Daoy (cell line): ENCODE results near the gene PXK. TPM values are rescaled to one million over a fixed set of nuclear protein-coding genes. Genes with fewer than 3 reads are reported as not detected.
"Not testable (repeated sequence)": the region's sequence is repeated elsewhere in the genome, so short reads cannot be mapped to it uniquely, and the experiment has no call there.

Experiments used
- DNase-seq: peaks from one replicate; pipeline ENCODE4 v3.0.0-alpha.2; 2015; ENCODE audit warnings: low read depth
- total RNA-seq: library from RNA; depleted of rRNA; stranded (reverse); fragments of >200 nt; shearing (Covaris generic); gene quantifications from 2 replicates; pipeline ENCODE4 v1.2.3, GENCODE V29; 2014

PXK gene
- total RNA-seq, 1 experiment from 2014 or later = 23.6 TPM

GRCh38 chr3:58323529-58324390 is 8.9 kb upstream of the PXK start:
- no peak for DNase-seq

GRCh38 chr3:58324391-58325390 is 8.0 kb upstream of the PXK start:
- no peak for DNase-seq

- no peak for DNase-seq
Observed at GRCh38 chr3:58325525-58325992, 7.1 kb upstream of the PXK start.

GRCh38 chr3:58326267-58326900 is 6.3 kb upstream of the PXK start:
- no peak for DNase-seq

GRCh38 chr3:58329150-58329921 is 3.4 kb upstream of the PXK start:
- no peak for DNase-seq

- DNase-seq = no peak
Observed at GRCh38 chr3:58329922-58330413, 2.7 kb upstream of the PXK start.

GRCh38 chr3:58331593-58332152 is 1.0 kb upstream of the PXK start:
- DNase-seq = no peak

GRCh38 chr3:58333206-58334012 is 717 bp downstream of the PXK start:
- DNase-seq = peak; percentile 23

GRCh38 chr3:58334013-58334321 is 1.3 kb downstream of the PXK start:
- DNase-seq = no peak

GRCh38 chr3:58334506-58334884 is 1.8 kb downstream of the PXK start:
- DNase-seq = no peak

- no peak for DNase-seq
Observed at GRCh38 chr3:58335652-58335947, 2.9 kb downstream of the PXK start.

GRCh38 chr3:58336135-58336882 is 3.6 kb downstream of the PXK start:
- peak; percentile 73 for DNase-seq

- DNase-seq = no peak
Observed at GRCh38 chr3:58337190-58337589, 4.5 kb downstream of the PXK start.

GRCh38 chr3:58339146-58339545 is 6.5 kb downstream of the PXK start:
- not testable (repeated sequence) for DNase-seq

GRCh38 chr3:58340594-58341244 is 8.0 kb downstream of the PXK start:
- DNase-seq = no peak

GRCh38 chr3:58341376-58341775 is 8.7 kb downstream of the PXK start:
- DNase-seq = no peak

- DNase-seq = no peak
Observed at GRCh38 chr3:58342676-58343075, 10.0 kb downstream of the PXK start.

GRCh38 chr3:58345457-58345856 is 12.8 kb downstream of the PXK start:
- DNase-seq = no peak

- no peak for DNase-seq
Observed at GRCh38 chr3:58346368-58346767, 13.7 kb downstream of the PXK start.
